Medulla oblongata (tissue), 1 donor: ENCODE data around the gene ANO7.
"Not testable (repeated sequence)": the region's sequence is repeated elsewhere in the genome, so short reads cannot be mapped to it uniquely, and the experiment has no call there.

Experiments used
- DNase-seq: peaks from one replicate; pipeline ENCODE4 v3.0.0-alpha.2; 2015; ENCODE audit errors: extremely low spot score

The ANO7 gene

DNA sequence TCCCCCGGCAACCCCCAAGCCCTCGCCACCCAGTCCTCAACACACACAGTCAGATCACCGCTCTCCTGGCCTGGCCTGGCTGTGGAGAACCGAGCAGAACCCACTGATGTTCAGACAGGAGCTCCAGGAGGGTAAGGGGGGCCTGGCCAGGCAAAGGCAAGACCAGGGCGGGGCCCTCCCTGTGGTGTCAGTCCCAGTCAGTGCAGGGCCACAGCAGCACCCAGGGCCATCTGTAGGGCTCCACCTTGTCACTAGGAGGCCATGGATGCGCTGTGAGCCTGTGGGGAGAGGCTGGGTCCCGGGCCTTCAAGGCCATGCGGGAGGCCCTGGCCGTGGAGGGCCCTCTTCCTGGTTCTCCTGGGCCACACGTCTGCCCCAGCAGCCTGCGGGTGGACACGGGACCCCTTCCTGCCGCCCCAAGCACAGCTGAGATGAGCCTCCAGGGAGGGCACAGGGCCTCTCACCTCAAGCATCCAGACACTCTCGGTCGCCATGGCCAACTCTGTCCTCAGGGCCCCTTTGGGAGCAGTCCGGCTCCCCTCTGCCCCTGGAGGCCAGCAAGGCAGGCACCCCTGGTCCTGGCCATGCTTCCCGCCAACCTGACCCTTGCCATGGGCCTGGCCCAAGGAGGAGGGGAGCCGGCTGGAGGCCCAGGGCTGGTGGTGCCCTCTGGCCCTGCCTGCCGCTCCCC lies 2.0 kb downstream of the ANO7 start:
- no peak for DNase-seq

DNA sequence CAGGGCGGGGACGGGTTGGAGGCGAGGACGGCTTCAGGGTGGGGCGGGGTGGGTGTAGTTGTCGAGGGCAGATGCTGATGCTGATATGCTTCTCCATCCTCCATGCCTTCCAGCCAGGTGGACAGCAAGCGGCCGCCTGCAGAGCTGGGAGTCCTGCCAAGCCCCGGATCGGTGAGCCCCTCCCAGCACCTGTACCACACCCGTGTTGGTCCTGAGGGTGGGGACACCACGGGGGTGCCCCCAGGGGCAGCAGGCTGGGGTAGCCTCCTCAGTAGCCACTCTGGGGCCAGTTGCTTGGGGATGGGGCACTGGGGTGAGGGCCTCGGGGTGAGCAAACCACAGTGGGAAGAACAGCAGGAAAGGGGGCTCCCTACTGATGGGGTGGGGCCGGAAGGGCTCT lies 2.6 kb downstream of the ANO7 start:
- DNase-seq: no peak

DNA sequence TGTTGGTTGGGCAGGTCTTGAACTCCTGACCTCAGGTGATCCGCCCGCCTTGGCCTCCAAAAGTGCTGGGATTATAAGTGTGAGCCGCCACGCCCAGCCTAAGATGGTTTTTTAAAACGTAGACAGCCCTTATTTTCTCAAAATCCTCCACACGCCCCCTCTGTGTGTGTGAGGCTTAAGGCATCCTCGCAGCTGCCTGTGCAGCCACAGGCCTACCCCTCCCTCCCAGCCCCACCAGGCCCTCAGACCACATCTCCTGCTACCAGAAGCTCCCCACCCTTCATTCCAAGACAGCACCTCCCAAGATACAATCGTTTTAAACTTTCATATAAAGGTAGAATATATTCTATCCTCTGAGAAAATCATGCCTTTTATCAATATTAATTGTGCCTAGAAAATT lies 4.8 kb downstream of the ANO7 start:
- no peak for DNase-seq

DNA sequence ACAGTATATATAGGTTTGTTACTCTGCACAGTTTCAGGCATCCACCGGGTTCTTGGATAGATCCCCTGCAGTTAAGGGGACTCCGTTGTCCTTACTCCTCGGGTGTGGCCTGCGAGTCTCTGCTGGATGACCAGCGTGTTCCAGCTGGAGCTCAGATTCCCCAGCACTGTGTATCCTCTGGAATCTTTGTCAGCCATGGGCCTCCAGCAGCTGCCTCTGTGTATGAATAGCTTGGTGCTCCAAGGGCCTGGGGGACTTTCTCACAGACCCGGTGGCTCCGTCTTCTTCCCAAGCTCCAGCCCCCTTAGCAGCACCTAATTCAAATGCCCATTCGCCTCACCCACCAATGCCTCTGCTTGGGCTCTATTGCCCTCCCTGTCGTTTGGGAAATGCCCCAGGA lies 6.3 kb downstream of the ANO7 start:
- no peak for DNase-seq

DNA sequence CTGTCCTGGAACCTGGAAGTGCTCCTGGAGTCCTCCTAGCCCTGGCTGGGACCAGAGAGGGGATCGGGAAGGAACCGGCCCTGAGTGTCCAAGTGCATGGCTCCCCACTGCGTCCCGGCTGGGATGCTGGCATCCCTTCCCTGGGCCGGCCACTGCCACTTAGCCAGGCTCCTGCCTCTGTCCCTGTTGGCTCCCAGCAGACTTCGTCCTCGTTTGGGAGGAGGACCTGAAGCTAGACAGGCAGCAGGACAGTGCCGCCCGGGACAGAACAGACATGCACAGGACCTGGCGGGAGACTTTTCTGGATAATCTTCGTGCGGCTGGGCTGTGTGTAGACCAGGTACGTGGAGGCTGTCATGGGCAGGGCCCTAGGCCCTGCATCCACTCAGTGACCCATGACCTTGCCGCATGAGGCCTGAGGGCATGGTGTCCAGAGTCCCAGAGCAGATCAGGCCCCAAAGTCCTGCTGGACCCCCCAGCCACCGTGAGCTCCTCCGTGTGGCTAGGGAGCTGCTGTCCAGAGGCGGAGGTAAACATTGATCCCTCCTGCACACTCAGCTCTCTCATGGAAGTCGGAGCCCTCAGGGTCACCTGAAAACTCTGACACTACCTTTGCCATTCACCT lies 7.1 kb downstream of the ANO7 start:
- DNase-seq: no peak

DNA sequence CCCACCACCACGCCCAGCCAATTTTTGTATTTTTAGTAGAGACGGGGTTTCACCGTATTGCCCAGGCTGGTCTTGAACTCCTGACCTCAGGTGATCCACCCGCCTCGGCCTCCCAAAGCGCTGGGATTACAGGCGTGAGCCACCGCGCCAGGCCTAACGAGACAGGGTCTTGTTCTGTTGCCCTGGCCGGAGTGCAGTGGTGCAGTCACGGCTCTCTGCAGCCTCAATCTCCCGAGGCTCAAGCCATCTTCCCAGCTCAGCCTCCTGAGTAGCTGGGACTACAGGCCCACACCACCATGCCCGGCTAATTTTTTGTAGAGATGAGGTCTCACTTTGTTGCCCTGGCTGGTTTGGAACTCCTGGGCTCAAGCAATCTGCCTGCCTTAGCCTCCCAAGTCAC lies 8.8 kb downstream of the ANO7 start:
- not testable (repeated sequence) for DNase-seq

DNA sequence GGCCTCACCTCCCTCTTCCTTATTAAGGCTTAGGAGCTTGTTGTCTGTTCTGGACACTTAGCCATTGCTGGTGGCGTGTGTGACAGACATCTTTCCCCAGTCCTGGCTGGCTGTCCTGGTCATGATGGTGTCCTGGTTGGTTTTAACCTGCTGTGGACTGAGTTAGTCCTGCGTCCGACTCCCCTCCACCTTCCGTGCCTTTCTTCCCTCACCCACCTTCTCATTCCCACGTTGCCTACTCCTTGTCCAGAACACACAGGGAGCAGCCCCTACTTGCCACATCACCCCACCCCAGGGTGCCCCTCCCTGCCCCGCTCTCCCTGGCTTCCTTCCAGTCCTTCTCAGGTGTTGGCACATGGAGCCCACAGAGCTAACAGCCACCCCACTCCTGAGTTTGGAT lies 9.5 kb downstream of the ANO7 start:
- no peak for DNase-seq

DNA sequence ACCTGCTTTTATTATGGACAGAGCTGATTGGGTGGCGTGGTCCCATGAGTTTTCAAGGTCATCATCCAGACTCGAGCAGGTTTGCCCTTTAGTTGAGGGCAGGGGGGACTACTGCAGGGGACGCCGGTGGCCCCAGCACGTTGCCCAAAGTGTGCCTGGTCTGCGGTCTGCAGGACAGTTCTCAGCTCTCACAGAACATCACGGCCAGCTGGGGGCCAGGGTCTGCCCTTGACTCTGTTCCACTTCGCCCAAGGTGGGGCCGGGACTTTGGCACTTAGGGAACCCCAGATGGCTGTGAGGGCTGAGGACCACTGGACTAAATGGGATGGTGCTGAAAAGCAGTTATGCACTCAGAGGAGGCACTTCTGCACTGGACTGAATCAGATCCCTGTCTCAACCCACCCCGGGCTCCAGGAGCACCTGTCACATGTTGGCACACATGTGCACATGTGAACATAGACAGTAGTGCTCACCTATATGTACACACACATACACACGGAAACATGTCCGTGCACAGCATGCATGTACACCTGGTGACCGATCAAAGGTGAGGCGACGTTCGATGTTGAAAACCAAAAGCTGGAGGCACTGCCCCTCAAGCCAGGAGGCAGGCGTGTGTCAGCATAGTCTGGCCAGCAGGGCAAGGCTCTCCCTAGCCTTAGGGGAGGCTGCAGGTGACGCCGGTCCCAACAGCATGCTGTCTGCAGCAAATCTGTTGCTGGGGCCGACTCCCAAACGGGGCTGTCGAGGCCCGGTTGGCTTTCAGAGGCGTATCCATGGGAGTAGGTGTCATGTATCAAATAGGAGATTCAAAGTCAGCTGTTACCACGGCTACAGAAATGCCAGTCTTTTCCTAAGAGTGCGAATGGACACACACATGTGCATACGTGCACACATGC lies 10.2 kb downstream of the ANO7 start:
- no peak for DNase-seq

DNA sequence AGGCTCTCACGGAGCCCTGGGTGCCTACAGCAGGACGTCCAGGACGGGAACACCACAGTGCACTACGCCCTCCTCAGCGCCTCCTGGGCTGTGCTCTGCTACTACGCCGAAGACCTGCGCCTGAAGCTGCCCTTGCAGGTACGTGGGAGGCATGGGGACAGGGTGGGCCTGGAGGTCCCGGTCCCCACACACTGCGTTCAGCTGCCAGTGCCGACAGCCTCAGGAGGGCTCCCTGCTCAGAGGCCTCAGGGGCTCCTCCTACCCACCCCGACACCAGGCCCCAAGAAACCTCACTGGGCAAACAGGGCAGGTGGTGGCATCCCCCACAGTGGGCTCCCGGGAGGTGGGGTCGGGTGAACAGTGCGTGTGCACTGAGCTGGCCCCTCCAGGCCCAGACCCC lies 10.8 kb downstream of the ANO7 start:
- DNase-seq: no peak

DNA sequence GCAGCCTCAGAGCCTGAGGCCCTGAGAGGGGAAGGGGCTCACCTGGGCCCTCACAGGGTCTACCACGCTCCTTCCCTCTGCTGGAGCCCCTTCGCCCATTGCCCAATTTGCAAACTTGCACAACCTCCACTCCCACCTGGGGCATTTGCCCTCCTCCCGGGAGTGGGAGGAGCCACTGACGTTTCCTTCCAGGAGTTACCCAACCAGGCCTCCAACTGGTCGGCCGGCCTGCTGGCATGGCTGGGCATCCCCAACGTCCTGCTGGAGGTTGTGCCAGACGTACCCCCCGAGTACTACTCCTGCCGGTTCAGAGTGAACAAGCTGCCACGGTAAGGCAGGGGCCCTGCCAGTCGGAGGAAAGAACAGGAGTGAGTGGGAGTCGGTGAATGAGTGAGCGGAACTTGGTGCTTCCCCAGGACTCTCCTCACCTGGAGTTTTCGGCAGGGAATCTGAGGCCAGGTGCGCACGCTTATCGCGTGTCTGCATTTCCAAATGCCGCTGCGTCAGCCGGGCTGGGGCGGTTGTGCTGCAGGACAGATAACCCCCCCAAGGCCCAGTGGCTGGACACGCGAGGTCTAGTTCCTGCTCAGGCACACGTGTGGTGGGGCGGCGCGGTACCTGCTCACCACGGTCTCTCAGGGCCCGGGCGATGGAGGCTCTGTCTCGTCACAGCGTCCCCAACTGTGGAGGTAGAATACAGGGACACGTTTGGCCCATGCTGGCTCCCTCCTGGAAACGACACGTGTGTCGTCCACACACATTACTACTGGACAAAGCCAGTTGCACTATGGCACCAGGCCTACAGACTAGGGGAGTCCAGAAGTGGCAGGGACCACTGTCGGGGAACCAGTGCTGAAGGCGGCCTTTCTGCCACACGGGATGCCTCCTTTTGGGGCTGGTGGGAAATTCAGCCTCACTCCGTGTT lies 11.7 kb downstream of the ANO7 start:
- no peak for DNase-seq

DNA sequence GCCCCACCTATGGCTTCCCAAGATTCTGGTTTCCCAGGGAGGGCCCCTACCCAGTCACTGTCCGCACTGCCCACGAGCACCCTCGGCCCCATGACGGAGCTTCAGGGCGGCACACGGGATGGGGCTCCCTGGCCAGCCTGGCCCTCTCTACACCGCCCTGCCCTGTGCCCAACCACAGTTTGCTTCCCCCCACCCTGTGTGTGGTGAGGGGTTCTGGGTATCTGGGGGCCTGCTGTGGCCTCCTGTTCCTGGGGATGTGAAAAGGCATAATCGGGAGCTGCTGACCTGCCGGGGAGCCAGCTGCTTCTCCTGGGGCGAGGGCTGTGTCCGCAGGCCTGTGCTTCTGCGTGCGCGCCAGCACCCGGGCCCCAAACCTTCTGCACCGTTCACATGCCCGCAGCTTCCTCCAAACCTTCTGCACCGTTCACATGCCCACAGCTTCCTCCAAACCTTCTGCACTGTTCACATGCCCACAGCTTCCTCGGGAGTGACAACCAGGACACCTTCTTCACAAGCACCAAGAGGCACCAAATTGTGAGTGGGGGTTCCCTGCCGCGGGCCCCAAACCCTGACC lies 12.4 kb downstream of the ANO7 start:
- DNase-seq: no peak

DNA sequence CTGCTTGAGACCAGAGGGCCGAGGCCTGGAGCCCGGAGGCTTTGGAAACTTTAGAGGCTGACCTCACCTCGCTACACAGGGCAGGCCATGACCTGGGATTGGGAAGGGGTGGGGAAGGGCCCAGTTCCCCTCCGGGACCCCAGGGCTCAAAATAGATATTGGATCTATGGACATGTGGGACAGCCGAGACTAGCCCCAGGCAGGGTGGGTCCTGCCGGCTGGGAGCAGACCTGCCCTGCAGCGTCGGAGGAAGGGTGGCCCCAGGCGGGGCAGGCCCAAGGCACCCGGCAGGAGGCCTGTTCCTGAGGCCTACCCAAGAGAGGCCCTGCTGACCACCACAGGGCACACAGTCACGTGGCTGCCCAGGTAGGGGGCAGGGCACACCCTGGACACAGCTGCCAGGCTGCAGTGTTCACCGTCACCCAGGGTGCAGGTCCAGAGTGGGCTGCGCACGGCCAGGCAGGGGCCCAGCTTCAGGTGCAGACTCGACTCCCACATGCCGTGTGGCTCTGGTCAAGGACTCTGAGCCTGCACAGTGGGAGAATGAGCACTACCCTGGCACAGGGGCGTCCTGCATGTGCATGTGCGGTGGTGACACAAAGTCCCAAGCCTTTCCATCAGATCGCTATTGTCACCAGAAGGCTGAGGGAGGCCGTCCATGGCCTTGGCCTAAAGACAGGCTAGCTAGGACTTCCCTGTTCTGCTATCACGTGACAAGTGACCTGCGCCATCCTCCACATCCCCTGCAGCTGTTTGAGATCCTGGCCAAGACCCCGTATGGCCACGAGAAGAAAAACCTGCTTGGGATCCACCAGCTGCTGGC lies 13.2 kb downstream of the ANO7 start:
- DNase-seq: no peak

DNA sequence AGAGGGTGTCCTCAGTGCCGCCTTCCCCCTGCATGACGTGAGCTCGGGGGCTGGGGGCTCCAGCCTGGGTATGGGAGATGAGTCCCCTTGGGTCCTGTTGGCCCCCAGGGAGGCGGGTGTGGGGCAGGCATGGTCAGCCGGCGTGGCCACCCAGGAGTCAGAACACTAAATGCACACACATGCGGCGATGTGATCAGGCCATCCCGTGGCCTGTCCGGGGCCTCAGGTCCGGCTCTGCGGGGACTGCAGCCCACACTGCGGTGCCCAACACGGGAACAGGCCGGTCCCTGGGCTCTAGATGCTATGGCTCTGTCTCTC lies 13.8 kb downstream of the ANO7 start:
- no peak for DNase-seq

DNA sequence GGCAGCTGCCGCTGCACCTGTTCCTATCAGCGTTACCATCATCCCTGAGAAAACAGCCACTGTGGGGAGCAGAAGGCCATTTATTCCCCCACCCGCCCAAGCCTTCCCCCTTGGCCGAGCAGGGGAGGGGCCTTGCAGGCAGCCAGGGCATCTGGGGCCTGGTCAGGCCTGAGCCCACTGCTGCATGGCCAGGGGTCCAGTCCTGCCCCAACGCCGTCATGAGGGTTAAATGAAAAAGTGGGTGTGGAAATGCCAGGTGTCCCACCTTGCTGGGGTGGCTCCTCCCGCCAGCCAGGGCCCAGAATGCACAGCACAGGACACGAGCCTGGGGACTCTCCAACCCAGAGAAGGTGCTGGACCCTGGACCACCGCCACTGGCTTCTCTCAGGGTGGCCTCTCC lies 14.2 kb downstream of the ANO7 start:
- DNase-seq: no peak

DNA sequence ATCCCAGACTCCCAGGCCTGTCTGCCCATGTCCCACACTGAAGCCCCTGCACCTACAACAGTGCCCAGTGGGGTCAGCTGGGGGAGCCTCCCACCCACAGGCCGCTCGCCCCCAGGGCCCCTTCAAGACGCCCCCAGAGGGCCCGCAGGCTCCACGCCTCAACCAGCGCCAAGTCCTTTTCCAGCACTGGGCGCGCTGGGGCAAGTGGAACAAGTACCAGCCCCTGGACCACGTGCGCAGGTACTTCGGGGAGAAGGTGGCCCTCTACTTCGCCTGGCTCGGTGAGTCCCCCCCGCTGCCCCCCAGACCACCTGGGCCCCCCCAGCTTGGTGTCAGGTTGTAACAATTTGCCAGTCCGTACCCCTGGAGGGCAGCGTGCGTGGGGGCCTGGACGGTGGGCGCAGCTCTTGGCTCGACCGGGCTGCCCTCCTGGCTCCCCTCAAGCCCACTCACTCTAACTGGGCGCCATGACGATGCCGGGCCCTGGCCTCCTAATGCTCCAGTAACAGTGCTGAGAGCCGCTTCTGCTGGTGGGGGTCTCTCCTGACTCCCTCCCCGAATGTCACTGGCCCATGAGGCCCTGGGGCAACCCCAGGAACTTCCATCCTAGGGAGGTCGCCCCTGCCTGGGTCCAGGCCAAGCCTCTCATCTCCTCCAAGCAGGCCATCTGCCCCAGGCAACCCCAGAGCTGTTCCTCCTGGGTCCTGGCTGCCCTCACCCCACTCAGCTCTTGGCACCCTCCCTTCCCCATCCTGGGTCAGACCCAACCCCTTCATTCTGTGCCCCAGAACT lies 14.9 kb downstream of the ANO7 start:
- no peak for DNase-seq

DNA sequence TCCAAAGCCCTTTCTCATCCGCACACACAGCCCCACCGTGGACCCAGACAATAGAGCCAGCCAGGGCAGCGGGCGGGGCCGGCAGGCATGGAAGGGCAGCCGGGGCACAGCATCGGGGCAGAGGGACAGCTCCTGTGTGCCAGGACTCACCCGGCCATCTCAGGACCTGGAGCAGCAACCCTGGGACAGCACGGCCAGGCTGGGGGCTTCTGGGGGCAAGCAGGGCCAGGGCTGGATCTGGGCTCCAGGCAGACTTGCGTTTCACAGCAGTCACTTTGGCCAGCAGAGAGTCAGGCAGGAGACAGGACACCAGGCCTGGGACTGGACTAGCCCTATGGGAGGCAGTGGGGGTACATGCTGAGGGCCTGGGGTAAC lies 15.5 kb downstream of the ANO7 start:
- no peak for DNase-seq

DNA sequence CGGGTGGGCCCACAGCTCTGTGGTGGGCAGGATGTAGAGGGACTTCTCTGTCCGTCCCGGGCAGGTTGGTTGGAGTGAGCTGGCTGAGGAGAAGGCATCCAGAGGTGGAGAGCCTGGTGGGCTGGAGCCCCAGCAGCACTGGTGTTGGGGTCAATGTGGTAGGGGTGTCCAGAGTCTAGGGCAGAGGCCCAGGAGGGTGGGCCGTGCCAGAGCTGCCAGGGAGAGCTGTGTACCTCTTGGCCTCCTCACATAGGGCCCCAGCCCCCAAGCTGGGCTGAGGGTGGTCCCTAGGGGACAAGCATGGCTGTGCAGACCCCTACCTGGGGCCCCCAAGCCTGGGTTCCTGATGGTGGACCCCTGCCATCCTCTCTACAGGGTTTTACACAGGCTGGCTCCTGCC lies 16.0 kb downstream of the ANO7 start:
- DNase-seq: no peak

DNA sequence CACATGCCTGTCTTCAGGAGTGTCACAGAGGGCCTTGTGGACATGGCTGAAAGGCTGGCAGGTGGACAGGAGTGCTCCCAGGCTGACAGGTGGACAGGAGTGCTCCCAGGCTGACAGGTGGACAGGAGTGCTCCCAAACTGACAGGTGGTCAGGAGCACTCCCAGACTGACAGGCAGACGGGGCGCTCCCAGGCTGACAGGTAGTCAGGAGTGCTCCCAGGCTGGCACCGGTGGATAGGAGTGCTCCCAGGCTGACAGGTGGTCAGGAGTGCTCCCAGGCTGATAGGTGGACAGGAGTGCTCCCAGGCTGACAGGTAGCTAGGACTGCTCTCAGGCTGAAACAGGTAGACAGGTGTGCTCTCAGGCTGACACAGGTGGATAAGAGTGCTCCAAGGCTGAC lies 16.6 kb downstream of the ANO7 start:
- no peak for DNase-seq

DNA sequence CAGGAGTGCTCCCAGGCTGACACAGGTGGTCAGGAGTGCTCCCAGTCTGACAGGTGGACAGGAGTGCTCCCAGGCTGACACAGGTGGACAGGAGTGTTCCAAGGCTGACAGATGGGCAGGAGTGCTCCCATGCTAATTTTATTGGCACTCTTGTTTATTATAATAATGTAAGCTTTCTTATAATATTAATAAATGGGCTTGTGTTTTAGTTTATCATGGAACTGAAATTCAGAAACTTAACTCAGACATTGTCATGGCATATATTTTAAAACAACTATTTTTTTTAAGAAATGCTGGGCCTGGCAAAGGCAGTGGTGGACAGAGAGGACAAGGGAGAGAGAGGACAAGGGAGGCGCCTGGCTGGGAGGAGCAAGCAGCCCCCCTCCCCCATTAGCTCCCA lies 18.7 kb downstream of the ANO7 start:
- no peak for DNase-seq

DNA sequence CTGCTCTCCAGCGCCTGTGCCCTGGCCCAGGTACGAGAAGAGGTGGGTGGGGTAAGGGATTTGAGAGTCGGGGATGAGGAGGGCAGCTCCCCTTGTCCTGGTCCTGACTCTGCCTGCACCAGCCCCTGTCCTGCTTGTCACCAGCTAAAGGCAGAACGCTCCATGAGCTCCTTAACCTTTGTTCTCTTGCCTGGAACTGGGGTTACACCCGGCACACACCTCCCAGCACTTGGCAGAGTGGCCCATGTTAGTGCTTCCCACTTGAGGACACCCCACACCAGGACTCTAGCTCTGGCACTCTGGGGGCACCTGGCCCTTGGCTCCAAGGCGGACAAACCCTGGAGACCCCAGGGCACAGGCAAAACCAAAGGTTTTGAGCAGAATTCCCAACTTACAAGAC lies 19.2 kb downstream of the ANO7 start:
- no peak for DNase-seq
